ENCODE results near the gene ELF4. TPM values are rescaled to one million over a fixed set of nuclear protein-coding genes. Genes with fewer than 3 reads are reported as not detected.
A peak's percentile ranks its signal among the peaks of the same experiment; 100 is the strongest.

Gene ELF4
- total and polyA plus RNA-seq, 2 of the 4 experiments (the other 2 are of a cell fraction) = 10.9 to 19.0 TPM

GRCh38 chrX:130111220-130112154 lies 1.2 kb upstream of the ELF4 start:
- no peaks in the 10 kb centered on the region for H3K36me3 ChIP-seq (ENCODE audit: control insufficient read depth, insufficient read depth, low read length)
- dilution Hi-C loops (cut with HindIII; ENCODE audit: low sequenced_read_pairs, unreplicated experiment) = no loop called here
- H2BK20ac ChIP-seq (ENCODE audit: low read depth, low read length) = 0 out of 2 replicates have a peak overlapping the region, but pooled peaks have one; percentile 24
- peak overlapping the region; percentile 83 for H2AK9ac ChIP-seq (replicated peaks; ENCODE audit: low read depth, low read length, poor library complexity)
- 52% methylated on average over 16 of the region's 43 CpGs; no CpG with 5 or more reads in 1 of the 2 experiments for WGBS, 2 experiments (ENCODE audit: extremely low coverage in 2 of 2, insufficient read length in 1 of 2)
- no peak overlapping the region for H3K56ac ChIP-seq (ENCODE audit: extremely low read depth, insufficient read depth, low read length)
- no peaks in the 10 kb centered on the region; the same call in 1 of the 2 replicates for H3K9me1 ChIP-seq (ENCODE audit: insufficient read depth, low read length)
- peak overlapping the region; percentile 85 for H3K27ac ChIP-seq (ENCODE audit: insufficient read depth, low read length)
- H3K4ac ChIP-seq (ENCODE audit: low read depth, low read length) = peak overlapping the region; percentile 79
- no peak overlapping the region; the same call in 1 of the 2 replicates for H3K18ac ChIP-seq (ENCODE audit: low read depth, low read length)
- H4K20me1 ChIP-seq (ENCODE audit: insufficient read depth, low read length) = peaks cover 22% of the 10 kb centered on the region
- peak overlapping the region; percentile 42; the same call in 1 of the 2 replicates for H3K4me3 ChIP-seq (ENCODE audit: insufficient read depth, low read depth, low read length)
- H3K9ac ChIP-seq (ENCODE audit: low read depth, low read length) = peak overlapping the region; percentile 67
- H3K23ac ChIP-seq (ENCODE audit: low read depth, low read length) = no peak overlapping the region; the same call in 1 of the 2 replicates
- H3K14ac ChIP-seq (replicated peaks; ENCODE audit: low read depth, low read length) = peak overlapping the region; percentile 32
- H3K4me2 ChIP-seq (ENCODE audit: low read depth, low read length) = peak overlapping the region; percentile 46
- peaks cover 0 to 30% of the 10 kb centered on the region in 2 experiments; a peak in 2 of 4 replicates for H3K79me1 ChIP-seq (ENCODE audit: low read depth in 1 of 2, low read length in 2 of 2)
- peak overlapping the region; percentile 16; the same call in 1 of the 2 replicates for H4K5ac ChIP-seq (ENCODE audit: low read depth, low read length)
- peak overlapping the region; percentile 77 to 94; a peak in 3 of 4 replicates for H4K8ac ChIP-seq (ENCODE audit: low read depth in 2 of 2, low read length in 2 of 2)
- H2BK5ac ChIP-seq (ENCODE audit: low read depth, low read length, poor library complexity, severe bottlenecking) = peak overlapping the region; percentile 1
- BruUV-seq (replicated peaks) = no TSS peak
- H2AFZ ChIP-seq (replicated peaks; ENCODE audit: low read length, poor library complexity) = peak overlapping the region; percentile 87
- H3K9me3 ChIP-seq (ENCODE audit: control insufficient read depth, insufficient read depth, low read length) = no peaks in the 10 kb centered on the region
- in situ Hi-C loops (cut with MboI; ENCODE audit: low sequenced_read_pairs) = no loop called here
- H2BK120ac ChIP-seq (ENCODE audit: low read depth, low read length) = peak overlapping the region; percentile 60; the same call in 1 of the 2 replicates
- POLR2A ChIA-PET (ENCODE audit: unreplicated experiment) = no interaction called here
- peak overlapping the region; percentile 86 for H2AK5ac ChIP-seq (ENCODE audit: low read depth, low read length)
- CTCF ChIA-PET = interaction anchor here (0.8 to 1.3 kb wide), 2 partner anchors 32 to 112 kb away, joined by 3 read pairs; no protein-coding TSS in a partner anchor
- H2BK15ac ChIP-seq (ENCODE audit: low read depth, low read length) = no peak overlapping the region; the same call in 2 of the 3 replicates
- H4K91ac ChIP-seq (ENCODE audit: insufficient read depth, low read depth, low read length) = peak overlapping the region; percentile 37; the same call in 1 of the 2 replicates
- no peaks in the 10 kb centered on the region for H3K27me3 ChIP-seq (ENCODE audit: control insufficient read depth, insufficient read depth, low read length)
- DNase-seq (no peak), ATAC-seq (ENCODE audit: low read depth) (peak; percentile 4; the same call in 1 of the 2 replicates)
- peaks cover 2% of the 10 kb centered on the region; the same call in 1 of the 2 replicates for H3K4me1 ChIP-seq (ENCODE audit: control insufficient read depth, insufficient read depth, low read length)
- intact Hi-C loops (cut with micrococcal nuclease) = loop anchor here (5.0 kb wide), 1 partner anchor 61 kb away; the partner anchor contains the start of gene RAB33A
- TF ChIP-seq MXI1 (IDR thresholded peaks at IDR 0.05; ENCODE audit: borderline replicate concordance, low read depth, low read length) = no peak
- TF ChIP-seq MAFK (IDR thresholded peaks at IDR 0.05; ENCODE audit: low read depth, low read length) = no peak
- no peak for TF ChIP-seq RFX5 (IDR thresholded peaks at IDR 0.05; ENCODE audit: low read depth, low read length)
- TF ChIP-seq USF2 (IDR thresholded peaks at IDR 0.05; ENCODE audit: low read depth, low read length) = no peak
- TF ChIP-seq SMC3 (IDR thresholded peaks at IDR 0.05; ENCODE audit: low read depth, low read length) = no peak
- no peak for TF ChIP-seq CEBPB (IDR thresholded peaks at IDR 0.05; ENCODE audit: low read depth, low read length)
- no peak for TF ChIP-seq ELK1 (IDR thresholded peaks at IDR 0.05; ENCODE audit: borderline replicate concordance, low read depth, low read length)
- TF ChIP-seq CTCF (conservative IDR thresholded peaks at IDR 0.05; ENCODE audit: low read depth, low read length) = no peak
- TF ChIP-seq RCOR1 (IDR thresholded peaks at IDR 0.05; ENCODE audit: insufficient replicate concordance, low read length) = no peak
- no peak; the same call in 1 of the 2 replicates for TF ChIP-seq MAZ (IDR thresholded peaks at IDR 0.05; ENCODE audit: borderline replicate concordance, low read depth, low read length)
- no peak for TF ChIP-seq CHD1 (IDR thresholded peaks at IDR 0.05; ENCODE audit: low read depth, low read length)
- no peak for TF ChIP-seq POLR2A (IDR thresholded peaks at IDR 0.05; ENCODE audit: low read depth, low read length)
